ENCODE measurements around the gene RELN. TPM values are rescaled to one million over a fixed set of nuclear protein-coding genes. Genes with fewer than 3 reads are reported as not detected.
"Not testable (repeated sequence)": the region's sequence is repeated elsewhere in the genome, so short reads cannot be mapped to it uniquely, and the experiment has no call there.

The RELN gene
- total RNA-seq, 1 donor from 2014 or later = not detected

GRCh38 chr7:103821092-103821491 lies 168.4 kb downstream of the RELN start:
- Mint-ChIP-seq H3K27ac (no peak overlapping the region), H3K4me3 (no peak overlapping the region), H3K4me1 (no peaks in the 10 kb centered on the region), H3K36me3 (ENCODE audit: low read depth) (no peaks in the 10 kb centered on the region), H3K27me3 (peaks cover 3% of the 10 kb centered on the region), H3K9me3 (peaks cover 6% of the 10 kb centered on the region)
- POLR2A ChIA-PET = no interaction called here
- no peak for DNase-seq
- CTCF ChIA-PET = no interaction called here
- intact Hi-C loops (cut with micrococcal nuclease) = no loop called here
- ATAC-seq (ENCODE audit: low read depth) = no peak
- TF ChIP-seq CTCF (IDR thresholded peaks at IDR 0.05) = no peak

DNA sequence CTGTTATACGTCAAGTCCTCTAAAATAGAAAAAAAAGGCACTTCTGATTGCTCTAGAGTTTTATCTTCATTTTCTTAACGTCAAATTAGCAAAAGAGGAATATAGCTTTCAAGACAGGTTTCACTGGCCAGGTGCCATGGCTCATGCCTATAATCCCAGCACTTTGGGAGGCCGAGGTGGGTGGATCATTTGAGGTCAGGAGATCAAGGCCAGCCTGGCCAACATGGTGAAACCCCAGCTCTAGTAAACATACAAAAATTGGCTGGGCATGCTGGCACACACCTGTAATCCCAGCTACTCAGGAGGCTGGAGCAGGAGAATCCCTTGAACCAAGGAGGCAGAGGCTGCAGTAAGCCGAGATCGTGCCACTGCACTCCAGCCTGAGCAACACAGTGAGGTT lies 173.5 kb downstream of the RELN start:
- ATAC-seq (ENCODE audit: low read depth); H3K4me1 Mint-ChIP-seq; POLR2A ChIA-PET; H3K4me3 Mint-ChIP-seq; H3K36me3 Mint-ChIP-seq (ENCODE audit: low read depth); intact Hi-C loops (cut with micrococcal nuclease); H3K27ac Mint-ChIP-seq; DNase-seq; H3K27me3 Mint-ChIP-seq; H3K9me3 Mint-ChIP-seq; CTCF ChIA-PET: not testable (repeated sequence)

DNA sequence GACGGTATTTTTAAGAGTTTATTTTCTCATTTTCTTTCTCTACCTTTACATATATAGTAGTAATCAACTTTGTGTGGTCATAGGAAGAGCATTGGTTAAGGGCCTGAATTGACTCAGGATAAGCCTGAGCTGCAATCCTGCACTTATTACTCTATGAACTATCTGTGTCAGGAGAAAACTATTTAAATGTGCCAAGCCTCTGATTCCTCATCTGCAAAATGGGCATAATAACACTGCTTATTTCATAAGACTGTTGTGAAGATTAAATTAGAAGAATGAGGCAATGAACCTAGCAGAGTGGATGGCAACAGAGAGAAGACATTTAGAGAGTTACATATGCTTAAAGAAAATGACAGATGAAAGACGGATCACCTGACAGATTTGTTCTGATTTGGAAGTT lies 175.5 kb downstream of the RELN start:
- ATAC-seq (ENCODE audit: low read depth) = no peak
- H3K27ac Mint-ChIP-seq = no peak overlapping the region
- peaks cover 4% of the 10 kb centered on the region for H3K4me1 Mint-ChIP-seq
- H3K9me3 Mint-ChIP-seq = no peaks in the 10 kb centered on the region
- no peak overlapping the region for H3K4me3 Mint-ChIP-seq
- intact Hi-C loops (cut with micrococcal nuclease) = no loop called here
- POLR2A ChIA-PET = no interaction called here
- TF ChIP-seq CTCF (IDR thresholded peaks at IDR 0.05) = no peak
- CTCF ChIA-PET = no interaction called here
- H3K36me3 Mint-ChIP-seq (ENCODE audit: low read depth) = no peaks in the 10 kb centered on the region
- peaks cover 3% of the 10 kb centered on the region for H3K27me3 Mint-ChIP-seq
- DNase-seq = no peak

DNA sequence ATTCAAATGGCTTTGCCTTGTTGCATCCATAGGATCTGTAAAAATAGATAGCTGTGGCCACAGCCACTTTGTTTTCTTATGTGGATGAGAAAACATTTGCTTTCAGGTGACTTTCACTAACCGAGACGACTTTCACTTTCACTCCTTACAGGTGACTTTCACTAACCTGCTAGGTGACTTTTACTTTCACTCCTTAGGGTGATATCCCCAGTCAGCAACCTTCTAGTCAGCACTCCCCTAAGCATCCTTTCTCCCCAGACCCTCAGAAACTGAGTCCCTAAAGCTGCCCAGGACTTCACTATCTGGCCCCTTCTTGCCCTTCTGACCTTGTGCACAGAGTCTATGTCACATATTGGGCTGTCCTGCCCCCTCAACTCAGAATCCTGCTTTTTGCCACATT lies 177.5 kb downstream of the RELN start:
- TF ChIP-seq CTCF (IDR thresholded peaks at IDR 0.05) = no peak
- ChIA-PET CTCF (no interaction called here), POLR2A (no interaction called here)
- peaks cover 3% of the 10 kb centered on the region for H3K9me3 Mint-ChIP-seq
- intact Hi-C loops (cut with micrococcal nuclease) = no loop called here
- DNase-seq = no peak
- H3K4me1 Mint-ChIP-seq = peaks cover 4% of the 10 kb centered on the region
- no peak overlapping the region for H3K27ac Mint-ChIP-seq
- no peak for ATAC-seq (ENCODE audit: low read depth)
- no peaks in the 10 kb centered on the region for H3K36me3 Mint-ChIP-seq (ENCODE audit: low read depth)
- H3K4me3 Mint-ChIP-seq = no peak overlapping the region
- H3K27me3 Mint-ChIP-seq = peaks cover 3% of the 10 kb centered on the region

DNA sequence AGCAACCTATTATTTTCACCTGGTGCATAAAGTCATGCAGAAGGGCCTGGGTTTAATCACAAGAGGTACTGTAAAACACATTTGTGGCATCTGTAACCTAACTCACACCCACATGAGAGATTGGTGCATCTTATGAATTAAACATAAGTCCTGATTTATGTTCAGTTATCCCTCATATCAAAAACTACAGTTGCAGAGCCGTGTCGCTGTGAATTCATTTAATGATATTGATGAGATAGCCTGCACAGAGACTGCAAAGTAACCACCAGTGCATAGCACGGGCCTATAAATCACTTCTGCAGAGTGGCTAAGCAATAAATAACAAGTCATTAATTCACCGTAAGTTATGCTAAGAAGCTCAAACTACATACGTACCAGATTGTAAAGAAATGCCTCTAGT lies 178.2 kb downstream of the RELN start:
- ChIA-PET CTCF (no interaction called here), POLR2A (no interaction called here)
- Mint-ChIP-seq H3K4me1 (peaks cover 4% of the 10 kb centered on the region), H3K27me3 (no peaks in the 10 kb centered on the region), H3K4me3 (no peak overlapping the region), H3K27ac (no peak overlapping the region), H3K9me3 (peaks cover 3% of the 10 kb centered on the region), H3K36me3 (ENCODE audit: low read depth) (no peaks in the 10 kb centered on the region)
- no peak for TF ChIP-seq CTCF (IDR thresholded peaks at IDR 0.05)
- ATAC-seq (ENCODE audit: low read depth) (no peak), DNase-seq (no peak)
- intact Hi-C loops (cut with micrococcal nuclease) = no loop called here

DNA sequence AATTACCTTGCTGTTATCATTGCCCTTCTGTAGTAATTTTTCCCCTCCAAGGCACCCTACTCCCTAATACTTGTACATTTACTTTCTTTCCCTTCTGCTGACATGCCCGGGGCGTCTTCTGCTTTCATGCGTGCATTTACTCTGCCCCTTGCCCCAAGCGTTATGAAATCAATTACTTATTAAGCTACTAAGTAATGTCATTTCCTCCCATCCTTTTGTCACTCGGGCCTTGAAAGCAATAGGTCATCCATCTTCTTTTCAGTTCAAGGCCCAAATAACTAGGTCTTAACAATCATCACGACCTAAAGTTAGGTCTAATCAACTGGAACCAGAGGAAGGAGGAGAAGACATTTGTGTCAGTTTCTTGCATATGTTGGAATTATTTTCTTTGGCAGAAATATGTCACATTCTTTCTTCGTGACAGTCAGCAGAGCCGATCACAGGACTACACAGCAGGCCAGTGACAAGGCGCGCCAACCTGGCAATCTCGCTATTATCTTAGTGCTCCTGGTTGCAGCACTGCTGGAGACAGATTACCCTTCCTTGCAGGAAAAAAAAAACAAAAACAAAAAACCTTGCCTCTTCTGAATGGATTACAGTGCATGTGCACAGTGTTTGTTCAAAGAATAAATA lies 179.2 kb downstream of the RELN start:
- TF ChIP-seq CTCF (IDR thresholded peaks at IDR 0.05) = no peak
- Mint-ChIP-seq H3K36me3 (ENCODE audit: low read depth) (no peaks in the 10 kb centered on the region), H3K27me3 (no peaks in the 10 kb centered on the region), H3K27ac (no peak overlapping the region), H3K4me3 (no peak overlapping the region), H3K4me1 (peaks cover 4% of the 10 kb centered on the region), H3K9me3 (peaks cover 3% of the 10 kb centered on the region)
- CTCF ChIA-PET = no interaction called here
- intact Hi-C loops (cut with micrococcal nuclease) = no loop called here
- DNase-seq (no peak), ATAC-seq (ENCODE audit: low read depth) (no peak)
- POLR2A ChIA-PET = no interaction called here

All from activated B cell treated with CpG ODN at 0.5 μM for 24 hours (primary cell).